ENCODE results near the gene CDH23. TPM values are rescaled to one million over a fixed set of nuclear protein-coding genes. Genes with fewer than 3 reads are reported as not detected.

Gene CDH23
- total and polyA plus RNA-seq, 2 donors (not counting 1 experiment from before 2014, with no cell fraction given), result 0.37 to 0.89 TPM

GRCh38 chr10:71856619-71857018 is 459.9 kb downstream of the CDH23 start:
- H3K4me1 Mint-ChIP-seq, result peaks cover 41% of the 10 kb centered on the region

More at GRCh38 chr10:71856619-71857018, 459.9 kb downstream of the CDH23 start:
- Histone ChIP-seq H3K4me2 (replicated peaks; ENCODE audit: low read depth, low read length, poor library complexity, severe bottlenecking) (no peak overlapping the region), H3K4me3 (ENCODE audit: control extremely low read depth in 1 of 5, extremely low read depth in 1 of 5, insufficient read depth in 1 of 5, low read depth in 2 of 5, low read length in 4 of 5) (no peak overlapping the region), H3K27me3 (replicated peaks in 1 of 4; ENCODE audit: control extremely low read depth in 1 of 4, control insufficient read depth in 3 of 4, insufficient read depth in 4 of 4, low read length in 3 of 4) (no peaks in the 10 kb centered on the region), H3K9me3 (ENCODE audit: control extremely low read depth in 1 of 3, control insufficient read depth in 2 of 3, insufficient read depth in 1 of 3, low read length in 2 of 3) (peaks cover 0 to 5% (median 0%) of the 10 kb centered on the region in 3 donors), H3K36me3 (replicated peaks in 1 of 2; ENCODE audit: control extremely low read depth in 1 of 2, control insufficient read depth in 1 of 2, extremely low read depth in 1 of 2, insufficient read depth in 2 of 2, low read length in 1 of 2) (no peaks in the 10 kb centered on the region), H3K9ac (ENCODE audit: low read length) (no peak overlapping the region), H3K27ac (ENCODE audit: low read length in 2 of 2) (no peak overlapping the region), H2AFZ (ENCODE audit: insufficient read depth, low read depth, low read length, poor library complexity, severe bottlenecking) (no peak overlapping the region), H3K4me1 (ENCODE audit: control insufficient read depth in 2 of 2, insufficient read depth in 2 of 2, low read length in 2 of 2) (peaks cover 31 to 40% of the 10 kb centered on the region in 2 donors), H4K20me1 (ENCODE audit: control insufficient read depth, insufficient read depth, low read length, poor library complexity, severe bottlenecking) (no peaks in the 10 kb centered on the region), H3K79me2 (ENCODE audit: control insufficient read depth, insufficient read depth, low read length) (no peaks in the 10 kb centered on the region)
- DNase-seq (no peak), ATAC-seq (ENCODE audit: low read depth) (no peak)
- Mint-ChIP-seq H3K27me3 (no peaks in the 10 kb centered on the region), H3K9me3 (ENCODE audit: insufficient read depth) (no peaks in the 10 kb centered on the region), H3K4me3 (no peak overlapping the region), H3K27ac (no peak overlapping the region)
- ChIA-PET CTCF (no interaction called here), POLR2A (no interaction called here)
- 100% methylated on average over 3 of the region's 4 CpGs for WGBS (ENCODE audit: insufficient coverage)
- TF ChIP-seq EZH2 (IDR thresholded peaks at IDR 0.05; ENCODE audit: borderline replicate concordance, insufficient read depth, low read depth, low read length, poor library complexity, severe bottlenecking), result no peak
- no peak for TF ChIP-seq CTCF (IDR thresholded peaks at IDR 0.05)
- intact Hi-C loops (cut with micrococcal nuclease), result loop anchor here (10.0 kb wide), 1 partner anchor 838 kb away; the partner anchor contains the start of gene MCU
